Measurements from ENCODE around the gene CEP131.

Gene CEP131

GRCh38 chr17:81187120-81187519 is 35.6 kb downstream of the CEP131 start:
- no peak for DNase-seq (ENCODE audit: low read depth)

GRCh38 chr17:81186203-81186602 is 36.6 kb downstream of the CEP131 start:
- DNase-seq (ENCODE audit: low read depth), result no peak

- no peak for DNase-seq (ENCODE audit: low read depth)
Observed at GRCh38 chr17:81184555-81184954, 38.2 kb downstream of the CEP131 start.

DNA sequence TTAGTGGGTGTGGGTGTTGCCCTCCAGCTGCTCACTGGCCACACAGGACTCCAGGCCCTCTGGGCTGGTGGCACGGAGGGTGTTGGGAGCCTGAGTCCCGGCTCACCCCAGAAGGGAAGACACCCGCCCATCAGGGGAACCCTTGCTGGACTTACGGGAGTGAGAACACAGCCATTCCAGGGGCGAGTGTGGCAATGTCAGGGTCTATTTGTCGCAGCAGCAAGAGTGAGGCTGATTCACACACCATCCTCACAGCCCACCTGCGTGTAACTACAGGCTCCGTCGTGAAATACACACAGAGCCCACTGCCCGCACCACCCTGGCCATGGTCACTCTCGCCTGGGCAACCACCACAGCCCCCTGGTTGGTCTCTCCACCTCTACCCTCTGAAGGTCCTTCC is 39.0 kb downstream of the CEP131 start:
- DNase-seq (ENCODE audit: low read depth), result no peak

GRCh38 chr17:81183316-81183715 is 39.4 kb downstream of the CEP131 start:
- no peak for DNase-seq (ENCODE audit: low read depth)

DNA sequence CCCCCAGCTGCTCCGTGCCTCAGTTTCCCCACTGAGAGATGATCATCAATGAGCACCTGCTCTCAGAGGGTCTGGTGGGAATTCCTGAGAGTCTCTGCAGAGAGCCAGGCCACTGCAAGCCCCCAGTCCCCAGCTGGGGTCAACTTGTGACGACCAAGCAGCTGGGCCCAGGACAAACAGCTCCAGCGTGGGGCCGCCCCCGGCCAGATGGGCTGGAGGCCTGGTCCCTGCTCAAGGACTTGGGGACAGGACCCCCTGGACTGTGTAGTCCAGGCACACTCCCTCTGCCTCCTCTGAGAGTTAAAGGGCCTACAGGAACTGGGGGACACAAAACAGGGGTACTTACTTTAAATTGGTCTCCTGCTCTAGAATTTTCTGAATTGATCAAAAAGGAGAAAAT is 40.2 kb downstream of the CEP131 start:
- DNase-seq (ENCODE audit: low read depth), result no peak

- no peak for DNase-seq (ENCODE audit: low read depth)
Observed at GRCh38 chr17:81181811-81182185, 41.0 kb downstream of the CEP131 start.

GRCh38 chr17:81180836-81181810 is 41.6 kb downstream of the CEP131 start:
- DNase-seq (ENCODE audit: low read depth), result no peak

DNA sequence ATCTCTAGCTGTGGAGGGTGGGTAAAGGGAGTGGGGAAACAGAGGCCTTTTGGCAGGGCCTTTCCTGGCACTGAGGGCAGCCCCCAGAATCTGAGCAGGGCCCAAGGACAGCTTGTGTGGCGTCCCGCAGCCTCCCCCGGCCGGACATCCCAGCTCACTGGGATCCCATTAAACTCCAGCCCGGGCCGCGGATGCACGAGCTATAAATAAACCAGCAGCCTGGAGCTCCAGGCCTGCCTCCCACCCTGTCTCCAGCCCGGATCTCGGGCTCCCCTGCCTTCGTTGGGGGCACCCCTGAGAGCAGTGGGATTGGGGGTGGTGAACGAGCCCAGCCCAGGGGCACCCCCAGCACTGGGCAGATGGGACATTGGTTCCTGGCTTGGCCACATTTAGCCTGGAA is 42.9 kb downstream of the CEP131 start:
- DNase-seq (ENCODE audit: low read depth), result no peak

DNA sequence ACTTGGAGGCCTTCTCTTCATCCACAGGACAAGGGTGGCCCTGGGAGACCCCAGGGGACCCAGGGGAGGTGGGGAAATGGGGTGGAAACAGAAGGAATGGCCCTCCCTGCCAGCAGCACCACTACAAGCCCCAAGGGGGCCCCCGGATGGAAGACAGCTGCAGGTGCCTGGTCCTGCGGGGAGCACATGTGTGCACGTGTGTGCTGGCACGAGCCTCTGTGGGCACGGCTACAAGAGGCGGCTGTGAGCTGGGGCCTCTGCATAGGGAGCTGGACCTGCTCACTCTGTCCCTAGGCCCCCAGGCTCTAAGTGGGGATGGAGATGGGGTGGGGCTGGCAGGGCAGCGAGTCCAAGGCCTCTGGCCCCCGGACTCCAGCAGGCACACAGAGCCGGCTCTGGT is 43.5 kb downstream of the CEP131 start:
- DNase-seq (ENCODE audit: low read depth), result no peak

- DNase-seq (ENCODE audit: low read depth), result no peak
Observed at GRCh38 chr17:81178136-81179091, 44.4 kb downstream of the CEP131 start.

- DNase-seq (ENCODE audit: low read depth), result no peak
Observed at GRCh38 chr17:81176666-81177065, 46.1 kb downstream of the CEP131 start.

DNA sequence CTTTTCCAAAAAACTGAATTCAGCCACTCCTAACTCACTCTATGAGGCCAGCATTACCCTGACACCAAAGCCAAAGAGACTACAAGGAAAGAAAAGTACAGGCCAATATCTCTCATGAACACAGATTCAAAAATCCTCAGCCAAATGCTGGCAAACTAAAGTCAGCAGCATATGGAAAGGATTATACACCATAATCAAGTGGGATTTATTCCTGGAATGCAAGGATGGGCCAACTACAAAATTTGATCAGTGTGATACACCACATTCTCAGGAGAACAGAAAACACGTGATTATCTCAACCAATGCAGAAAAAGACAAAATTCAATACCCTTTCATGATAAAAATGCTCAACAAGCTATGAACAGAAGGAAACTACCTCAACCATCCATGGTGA is 49.0 kb downstream of the CEP131 start:
- DNase-seq (ENCODE audit: low read depth), result no peak

DNA sequence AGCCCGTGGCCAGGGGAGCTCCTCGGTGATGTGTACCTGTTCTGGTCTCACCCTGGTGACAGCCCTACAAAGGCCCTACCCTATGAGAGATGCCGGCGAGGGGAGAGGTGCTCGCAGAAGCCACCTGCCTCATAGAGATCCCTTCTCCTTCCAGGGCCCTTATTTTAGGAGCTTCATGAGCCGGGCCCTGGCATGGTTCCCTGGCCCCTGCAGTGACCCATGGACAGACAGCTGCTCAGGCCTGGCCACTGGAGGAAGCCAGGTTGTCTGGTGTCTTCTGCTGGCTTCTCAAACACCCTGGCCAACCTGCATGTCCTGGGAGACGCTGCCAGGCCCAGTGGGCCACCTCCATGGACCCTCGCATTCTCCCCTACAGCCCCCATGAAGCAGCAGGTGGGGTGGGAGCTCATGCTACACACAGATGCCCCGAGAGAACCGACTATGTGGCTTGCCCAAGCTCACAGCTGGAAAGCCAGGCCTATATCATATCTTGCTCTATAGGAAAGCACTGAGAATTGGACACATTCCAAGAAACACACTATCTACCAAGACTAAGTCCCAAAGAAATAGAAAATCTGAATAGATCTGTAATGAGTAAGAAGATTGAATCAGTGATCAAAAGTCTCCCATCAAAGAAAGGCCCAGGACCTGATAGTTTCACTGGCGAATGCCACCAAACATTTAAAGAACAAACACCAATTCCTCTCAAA is 49.6 kb downstream of the CEP131 start:
- DNase-seq (ENCODE audit: low read depth), result peak; percentile 8

DNA sequence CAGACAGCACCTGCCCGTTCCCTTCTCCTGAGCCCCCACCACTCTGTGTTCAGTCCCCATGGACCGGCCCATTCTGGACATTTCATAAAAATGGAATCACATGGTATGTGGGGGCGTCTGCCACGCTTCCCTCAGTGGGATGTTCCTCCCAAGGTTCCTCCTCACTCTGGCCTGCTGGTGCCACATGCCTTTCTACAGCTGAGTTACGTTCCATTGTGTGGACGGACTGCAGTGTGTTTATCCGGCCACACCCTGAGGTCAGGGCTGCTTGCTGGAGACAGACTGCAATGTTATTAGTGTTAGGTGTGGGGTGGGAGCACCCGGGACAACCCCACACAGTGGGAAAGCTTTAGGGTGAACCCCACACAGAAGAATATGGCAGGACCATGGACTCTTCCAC is 50.8 kb downstream of the CEP131 start:
- DNase-seq (ENCODE audit: low read depth), result peak; percentile 24

- DNase-seq (ENCODE audit: low read depth), result no peak
Observed at GRCh38 chr17:81170727-81171494, 51.9 kb downstream of the CEP131 start.

DNA sequence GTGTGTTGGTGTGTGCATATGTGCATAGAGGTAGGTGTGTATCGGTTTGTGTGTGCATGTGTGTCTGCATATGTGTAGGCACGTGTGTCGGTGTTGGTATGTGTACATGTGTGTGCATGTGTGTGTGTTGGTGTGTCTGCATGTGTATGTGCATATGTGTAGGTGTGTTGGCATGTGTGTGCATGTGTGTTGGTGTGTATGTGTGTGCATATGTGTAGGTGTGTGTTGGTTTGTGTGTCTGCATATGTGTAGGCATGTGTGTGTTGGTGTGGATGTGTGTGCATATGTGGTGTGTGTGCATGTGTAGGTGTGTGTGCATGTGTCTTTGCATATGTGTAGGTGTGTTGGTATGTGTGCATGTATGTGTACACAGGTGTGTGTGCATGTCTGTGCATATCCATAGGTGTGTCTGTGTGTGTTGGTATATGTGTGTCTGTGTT is 52.9 kb downstream of the CEP131 start:
- DNase-seq (ENCODE audit: low read depth), result no peak

DNA sequence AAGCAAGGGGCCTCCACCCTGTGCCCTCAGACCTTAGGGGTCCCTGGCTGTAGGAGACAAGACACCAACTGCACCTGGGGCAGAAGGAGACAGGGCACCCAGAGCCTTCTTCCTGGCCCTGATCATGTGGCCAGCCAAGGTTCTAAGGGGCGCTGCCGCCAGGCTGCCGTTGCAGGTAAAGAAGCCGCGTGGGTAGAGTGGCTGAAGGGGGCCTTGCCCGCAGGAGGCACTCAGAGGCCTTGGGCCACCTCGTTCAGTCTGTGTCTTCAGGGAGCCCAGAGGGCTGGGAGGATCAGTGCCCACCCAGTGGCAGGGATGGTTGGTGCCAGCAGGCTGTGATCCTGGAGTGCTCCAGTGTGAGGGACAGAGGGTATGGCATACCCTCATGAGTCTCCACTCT is 55.1 kb downstream of the CEP131 start:
- DNase-seq (ENCODE audit: low read depth), result no peak

- no peak for DNase-seq (ENCODE audit: low read depth)
Observed at GRCh38 chr17:81167194-81167524, 55.6 kb downstream of the CEP131 start.

GRCh38 chr17:81166033-81166492 is 56.7 kb downstream of the CEP131 start, which contains the start of gene AATK:
TSS of gene AATK (minus strand) at chr17:81166221. CDS start at chr17:81165992, 229 bp downstream.
- DNase-seq (ENCODE audit: low read depth), result no peak
